Neural cell (in vitro differentiated cells): ENCODE data around the gene CTBP2. TPM values are rescaled to one million over a fixed set of nuclear protein-coding genes. Genes with fewer than 3 reads are reported as not detected.

ENCODE experiments used
- H2AFZ ChIP-seq: fragments of 200-600, 300-800 bp; sonication (generic), shearing (Covaris generic); 2 replicates; pipeline ENCODE4 v1.6.0; 2014; ENCODE audit warnings: low read depth, mild to moderate bottlenecking, antibody characterized with exemption, low read length, moderate library complexity
- H3F3A ChIP-seq: fragments of 200-600 bp; shearing (Covaris generic); 2 replicates; pipeline ENCODE4 v1.6.1; 2016; ENCODE audit warnings: mild to moderate bottlenecking, moderate library complexity, mixed read lengths, antibody characterized with exemption, low read length; ENCODE audit not compliant: insufficient read depth, poor library complexity, severe bottlenecking
- H3K27ac ChIP-seq: fragments of 200-600, 300-800 bp; sonication (generic), shearing (Covaris generic); 2 replicates; pipeline ENCODE4 v1.5.1; 2014; ENCODE audit warnings: mild to moderate bottlenecking, low read length, moderate library complexity
- H3K27me3 ChIP-seq: fragments of 300-800, 200-600 bp; sonication (generic), shearing (Covaris generic); 2 replicates; pipeline ENCODE4 v1.6.0; 2014; ENCODE audit warnings: mild to moderate bottlenecking, low read depth, low read length, moderate library complexity; ENCODE audit not compliant: insufficient read depth
- H3K36me3 ChIP-seq: fragments of 300-800, 200-600 bp; sonication (generic), shearing (Covaris generic); 2 replicates; pipeline ENCODE4 v1.5.1; 2014; ENCODE audit warnings: mild to moderate bottlenecking, antibody characterized with exemption, low read length, moderate library complexity; ENCODE audit not compliant: insufficient read depth
- H3K4me2 ChIP-seq: fragments of 300-800, 200-600 bp; sonication (generic), shearing (Covaris generic); 2 replicates; pipeline ENCODE4 v1.6.0; 2014; ENCODE audit warnings: mild to moderate bottlenecking, low read length
- H3K4me3 ChIP-seq: fragments of 300-800, 200-600 bp; sonication (generic), shearing (Covaris generic); 2 replicates; pipeline ENCODE4 v1.5.1; 2014; ENCODE audit warnings: mild to moderate bottlenecking, low read length, moderate library complexity
- H3K79me2 ChIP-seq: fragments of 200-600 bp; shearing (Covaris generic); replicated peaks from 2 replicates; pipeline ENCODE4 v1.6.0; 2014; ENCODE audit warnings: mild to moderate bottlenecking, low read length, moderate library complexity; ENCODE audit not compliant: insufficient read depth
- H3K9ac ChIP-seq: fragments of 300-800, 200-600 bp; sonication (generic), shearing (Covaris generic); 2 replicates; pipeline ENCODE4 v1.6.1; 2016; ENCODE audit warnings: mild to moderate bottlenecking, low read length, mixed read lengths
- H3K9me2 ChIP-seq: fragments of 200-600 bp; shearing (Covaris generic); 2 replicates; pipeline ENCODE4 v1.6.1; 2016; ENCODE audit warnings: mild to moderate bottlenecking, low read length, mixed read lengths; ENCODE audit not compliant: insufficient read depth
- H3K9me3 ChIP-seq: fragments of 200-600, 300-800 bp; sonication (generic), shearing (Covaris generic); 2 replicates; pipeline ENCODE4 v1.6.1; 2016; ENCODE audit warnings: mild to moderate bottlenecking, mixed run types, low read length, moderate library complexity, mixed read lengths
- H4K20me1 ChIP-seq: fragments of 200-600 bp; shearing (Covaris generic); 2 replicates; pipeline ENCODE4 v1.6.1; 2016; ENCODE audit warnings: mild to moderate bottlenecking, mixed run types; ENCODE audit not compliant: insufficient read depth
- CTCF ChIP-seq: fragments of 450-650 bp; IDR thresholded peaks from 2 replicates; pipeline ENCODE4 v1.5.1; 2014; ENCODE audit warnings: antibody characterized with exemption, mild to moderate bottlenecking, moderate library complexity; ENCODE audit not compliant: poor library complexity, severe bottlenecking
- EP300 ChIP-seq: fragments of 450-650 bp; conservative IDR thresholded peaks from 2 replicates; pipeline ENCODE4 v1.6.1; 2014; ENCODE audit warnings: antibody characterized with exemption, mild to moderate bottlenecking, moderate library complexity; ENCODE audit not compliant: poor library complexity, severe bottlenecking
- EZH2 ChIP-seq: fragments of 200-600, 300-800 bp; shearing (Covaris generic), sonication (generic); IDR thresholded peaks from 2 replicates; pipeline ENCODE4 v1.6.1; 2014; ENCODE audit warnings: antibody characterized with exemption, low read length, borderline replicate concordance, mild to moderate bottlenecking; ENCODE audit not compliant: insufficient read depth, poor library complexity, severe bottlenecking
- MXI1 ChIP-seq: fragments of 450-650 bp; conservative IDR thresholded peaks from 2 replicates; pipeline ENCODE4 v1.6.1; 2014; ENCODE audit warnings: antibody characterized with exemption, mild to moderate bottlenecking; ENCODE audit not compliant: poor library complexity, severe bottlenecking
- POLR2AphosphoS5 ChIP-seq: IDR thresholded peaks from 2 replicates; pipeline ENCODE4 v1.6.1; 2012
- RAD21 ChIP-seq: fragments of 450-650 bp; conservative IDR thresholded peaks from 2 replicates; pipeline ENCODE4 v1.6.1; 2014; ENCODE audit warnings: antibody characterized with exemption, mild to moderate bottlenecking, moderate library complexity
- REST ChIP-seq: IDR thresholded peaks from 2 replicates; pipeline ENCODE4 v1.6.1; 2012; ENCODE audit warnings: borderline replicate concordance
- SMC3 ChIP-seq: fragments of 450-650 bp; conservative IDR thresholded peaks from 2 replicates; pipeline ENCODE4 v1.6.1; 2014; ENCODE audit warnings: antibody characterized with exemption, mild to moderate bottlenecking, moderate library complexity; ENCODE audit not compliant: poor library complexity
- TAF1 ChIP-seq: IDR thresholded peaks from 2 replicates; pipeline ENCODE4 v1.6.1; 2012; ENCODE audit warnings: low read depth
- polyA plus RNA-seq: library from polyadenylated mRNA; depleted of rRNA; stranded (reverse); fragments of >200 nt; gene quantifications from 2 replicates; pipeline ENCODE4 v1.2.3, GENCODE V29; 2014

The CTBP2 gene
- polyA plus RNA-seq, 1 donor from 2014 or later, result 59.5 TPM

GRCh38 chr10:125203186-125203800 lies 42.9 kb upstream of the CTBP2 start:
- H2AFZ ChIP-seq, result no peak overlapping the region
- TF ChIP-seq TAF1 (no peak), MXI1 (no peak), EP300 (no peak), RAD21 (no peak), POLR2AphosphoS5 (no peak), CTCF (no peak), SMC3 (no peak), EZH2 (no peak), REST (no peak)

GRCh38 chr10:125201791-125202622 lies 41.6 kb upstream of the CTBP2 start:
- TF ChIP-seq REST, result no peak
- no peak for TF ChIP-seq RAD21
- no peak for TF ChIP-seq SMC3
- no peak for TF ChIP-seq EZH2
- no peak for TF ChIP-seq CTCF
- TF ChIP-seq POLR2AphosphoS5, result no peak
- TF ChIP-seq TAF1, result no peak
- TF ChIP-seq EP300, result no peak
- no peak for TF ChIP-seq MXI1
- H3K4me3 ChIP-seq, result no peak overlapping the region

More at GRCh38 chr10:125203186-125203800, 42.9 kb upstream of the CTBP2 start:
- H3K4me2 ChIP-seq, result no peak overlapping the region
- H3K9ac ChIP-seq, result no peak overlapping the region
- no peaks in the 10 kb centered on the region for H3K9me2 ChIP-seq
- H3K79me2 ChIP-seq, result no peaks in the 10 kb centered on the region
- no peaks in the 10 kb centered on the region for H3K9me3 ChIP-seq
- no peaks in the 10 kb centered on the region for H3F3A ChIP-seq
- no peaks in the 10 kb centered on the region for H4K20me1 ChIP-seq
- H3K27ac ChIP-seq, result no peak overlapping the region
- no peaks in the 10 kb centered on the region for H3K27me3 ChIP-seq
- no peak overlapping the region for H3K4me3 ChIP-seq
- H3K36me3 ChIP-seq, result no peaks in the 10 kb centered on the region

More at GRCh38 chr10:125201791-125202622, 41.6 kb upstream of the CTBP2 start:
- H3K9me2 ChIP-seq, result no peaks in the 10 kb centered on the region
- H3K79me2 ChIP-seq, result no peaks in the 10 kb centered on the region
- no peaks in the 10 kb centered on the region for H3K9me3 ChIP-seq
- no peaks in the 10 kb centered on the region for H3F3A ChIP-seq
- H3K27ac ChIP-seq, result no peak overlapping the region
- no peaks in the 10 kb centered on the region for H3K27me3 ChIP-seq
- H3K9ac ChIP-seq, result no peak overlapping the region
- no peaks in the 10 kb centered on the region for H4K20me1 ChIP-seq
- H3K4me2 ChIP-seq, result no peak overlapping the region
- no peak overlapping the region for H2AFZ ChIP-seq
- H3K36me3 ChIP-seq, result no peaks in the 10 kb centered on the region
